GM21381 (cell line): ENCODE results near the gene ANKRD33B.
"Not testable (repeated sequence)": the region's sequence is repeated elsewhere in the genome, so short reads cannot be mapped to it uniquely, and the experiment has no call there.

Experiments used
- ATAC-seq: cut with Tn5 transposase; IDR thresholded peaks from one replicate; pipeline ENCODE4 v1.9.1; 2021; ENCODE audit warnings: mild to moderate bottlenecking, moderate library complexity; ENCODE audit not compliant: unreplicated experiment

ANKRD33B gene

DNA sequence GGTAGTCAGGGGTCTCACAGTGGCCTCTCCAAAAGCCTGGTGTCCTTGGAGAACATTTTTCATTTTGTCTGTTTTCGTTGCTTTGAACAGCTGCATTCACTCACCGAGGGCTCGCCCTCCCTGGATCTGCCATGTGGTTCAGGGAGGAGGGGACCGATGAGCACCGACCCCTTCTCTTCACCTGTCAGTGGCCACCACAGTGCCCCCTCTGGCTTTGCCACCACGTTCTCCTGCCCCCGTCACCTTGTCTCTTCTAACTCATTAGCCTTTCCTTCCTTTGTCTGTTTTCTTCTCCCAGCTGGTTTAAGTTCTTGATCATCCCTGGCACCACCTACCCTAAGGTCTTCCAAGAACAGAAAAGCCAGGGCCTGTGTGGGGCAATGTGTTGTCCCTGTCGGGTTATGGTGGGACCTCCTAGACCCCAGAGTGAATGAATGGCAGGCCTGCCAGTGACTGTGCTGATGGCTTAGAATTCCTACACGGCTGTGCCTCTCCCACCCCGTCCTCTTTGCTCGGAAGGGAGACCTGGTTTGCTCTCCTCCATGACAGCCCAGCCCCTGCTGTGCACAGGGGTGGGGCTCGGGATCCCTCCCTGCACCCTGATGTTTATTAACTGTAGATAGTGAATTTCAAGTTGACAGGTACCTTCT lies 90.0 kb downstream of the ANKRD33B start:
- ATAC-seq, result no peak

DNA sequence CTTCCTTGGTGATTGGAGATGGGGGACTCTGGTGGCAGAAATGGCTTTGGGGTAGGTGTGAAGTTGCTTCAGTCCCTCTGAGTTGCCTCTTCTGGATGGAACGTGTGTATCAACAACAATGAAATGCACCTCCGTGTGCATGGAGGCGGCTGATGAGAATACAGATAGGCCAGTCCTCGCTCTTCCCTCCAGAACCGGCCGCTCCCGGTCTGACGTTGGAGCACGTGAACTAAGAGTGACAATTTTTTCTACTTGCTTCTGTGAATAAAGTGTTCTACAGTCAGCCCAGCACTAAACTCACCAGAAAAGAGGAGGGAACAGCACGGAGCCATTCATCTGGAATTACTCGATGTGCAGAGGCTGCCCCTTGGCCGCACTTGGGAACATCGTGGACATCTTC lies 90.7 kb downstream of the ANKRD33B start:
- no peak for ATAC-seq

DNA sequence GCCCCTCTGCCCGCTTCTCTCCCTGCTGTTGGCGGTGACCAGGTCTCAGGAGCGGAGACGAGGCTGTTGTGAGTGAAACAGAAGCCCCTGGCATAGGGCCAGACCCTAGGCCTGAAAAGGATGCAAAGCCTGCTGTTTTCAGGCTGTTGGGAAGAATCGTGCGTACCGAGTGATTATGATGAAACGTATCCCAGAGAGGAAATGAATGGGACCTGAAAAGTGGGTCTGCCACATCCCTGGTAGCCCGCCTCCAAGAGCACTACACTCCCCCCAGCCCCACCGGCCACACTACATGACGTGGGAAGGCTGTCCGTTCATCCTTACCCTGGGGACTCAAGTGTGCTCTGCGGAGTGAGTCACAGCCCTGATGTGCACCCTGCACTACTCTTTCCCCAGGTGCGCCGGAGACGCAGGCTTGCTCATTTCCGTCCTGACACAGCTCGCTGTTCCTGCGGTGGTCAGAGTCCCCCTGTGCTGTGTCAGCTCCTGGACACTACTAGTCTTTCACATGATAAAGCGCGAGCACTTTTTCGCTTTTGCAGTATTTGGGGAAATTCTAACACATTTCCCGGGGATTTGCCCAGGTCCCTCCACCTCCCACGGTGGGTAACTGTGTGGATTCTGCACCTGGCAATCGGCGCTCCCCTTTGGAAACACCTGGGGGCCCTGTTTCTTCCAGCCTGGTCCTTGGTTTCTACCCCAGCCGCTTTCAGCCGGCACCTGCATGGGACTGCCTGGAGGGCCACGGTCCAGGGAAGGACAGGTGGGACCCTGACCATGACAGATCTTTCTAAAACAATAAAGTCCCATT lies 91.5 kb downstream of the ANKRD33B start:
- ATAC-seq, result no peak

DNA sequence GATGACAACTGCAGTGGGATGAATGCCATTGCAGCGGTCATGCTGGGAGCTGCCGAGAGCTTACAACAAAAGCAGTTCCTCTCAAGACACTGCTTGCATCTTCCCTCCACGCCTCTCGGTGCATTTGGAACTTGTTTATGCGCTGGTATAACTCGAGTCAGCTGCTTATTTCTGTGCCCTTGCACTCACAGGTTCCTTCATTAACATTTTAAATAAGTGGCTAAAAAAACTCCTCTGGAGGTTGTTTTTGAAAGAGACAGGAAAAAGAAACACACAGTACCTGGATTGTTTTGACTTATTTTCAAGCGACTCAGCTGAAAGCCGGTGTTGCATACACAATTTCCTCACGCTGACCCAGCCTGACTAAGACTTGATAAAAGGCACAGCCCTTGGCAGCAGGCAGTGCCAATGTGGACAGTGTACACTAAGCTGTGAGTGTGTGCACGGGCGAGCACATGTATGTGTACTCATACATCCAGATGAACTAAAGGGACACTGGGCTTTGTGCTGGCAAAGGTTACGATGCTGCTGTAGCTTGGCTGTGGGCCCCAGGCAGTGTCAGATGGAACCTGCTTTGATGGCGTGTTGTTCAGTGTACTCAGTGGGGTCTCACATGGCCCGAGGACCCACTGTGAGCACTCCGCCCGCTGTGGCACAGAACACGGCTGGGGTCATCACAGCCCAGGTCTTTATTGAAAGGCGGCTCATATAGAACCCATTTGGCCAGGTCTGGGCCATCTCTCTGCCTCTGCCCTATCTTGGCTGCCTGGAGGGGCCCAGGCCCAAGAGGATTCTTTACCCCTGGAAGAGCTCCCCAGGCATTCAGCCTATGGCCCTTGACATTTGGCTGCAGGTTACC lies 92.3 kb downstream of the ANKRD33B start:
- no peak for ATAC-seq

DNA sequence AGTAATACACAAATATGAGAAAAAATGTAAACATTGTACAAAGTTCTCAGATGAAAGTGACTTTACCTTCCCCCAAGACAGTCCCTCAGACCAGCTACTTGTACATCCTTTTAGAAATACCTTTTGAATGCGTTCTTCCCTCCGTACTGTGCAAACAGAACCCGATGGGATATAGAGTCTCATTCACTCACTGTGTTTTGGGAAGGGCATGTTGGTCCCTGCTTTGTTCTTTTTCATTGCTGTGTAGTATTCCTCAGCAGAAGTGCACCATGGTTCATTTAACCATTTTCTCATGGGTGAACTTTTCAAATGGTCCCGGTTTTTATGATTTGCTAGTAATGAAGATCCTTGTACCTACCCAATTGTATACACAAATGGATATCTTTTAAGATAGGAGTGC lies 94.4 kb downstream of the ANKRD33B start:
- ATAC-seq, result no peak

DNA sequence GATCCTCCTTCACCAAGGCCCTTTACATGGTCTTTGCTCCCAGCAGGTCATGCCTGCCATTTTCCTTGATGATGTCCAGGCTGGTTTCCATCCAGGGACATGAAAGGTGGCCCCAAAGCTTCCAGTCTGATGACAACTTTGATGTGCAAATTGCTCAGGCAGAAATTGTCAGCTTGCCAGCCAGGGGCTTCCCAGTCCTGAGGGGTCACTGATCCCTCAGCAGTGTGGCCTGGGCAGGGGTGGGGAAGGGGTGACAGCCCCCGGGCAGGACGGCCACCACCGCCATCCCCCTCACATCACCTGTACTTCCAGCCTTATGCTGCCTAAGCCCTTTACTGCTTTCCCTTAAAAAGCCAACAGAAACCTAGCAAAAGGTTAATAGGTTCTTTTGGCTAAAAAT lies 96.3 kb downstream of the ANKRD33B start:
- no peak for ATAC-seq

DNA sequence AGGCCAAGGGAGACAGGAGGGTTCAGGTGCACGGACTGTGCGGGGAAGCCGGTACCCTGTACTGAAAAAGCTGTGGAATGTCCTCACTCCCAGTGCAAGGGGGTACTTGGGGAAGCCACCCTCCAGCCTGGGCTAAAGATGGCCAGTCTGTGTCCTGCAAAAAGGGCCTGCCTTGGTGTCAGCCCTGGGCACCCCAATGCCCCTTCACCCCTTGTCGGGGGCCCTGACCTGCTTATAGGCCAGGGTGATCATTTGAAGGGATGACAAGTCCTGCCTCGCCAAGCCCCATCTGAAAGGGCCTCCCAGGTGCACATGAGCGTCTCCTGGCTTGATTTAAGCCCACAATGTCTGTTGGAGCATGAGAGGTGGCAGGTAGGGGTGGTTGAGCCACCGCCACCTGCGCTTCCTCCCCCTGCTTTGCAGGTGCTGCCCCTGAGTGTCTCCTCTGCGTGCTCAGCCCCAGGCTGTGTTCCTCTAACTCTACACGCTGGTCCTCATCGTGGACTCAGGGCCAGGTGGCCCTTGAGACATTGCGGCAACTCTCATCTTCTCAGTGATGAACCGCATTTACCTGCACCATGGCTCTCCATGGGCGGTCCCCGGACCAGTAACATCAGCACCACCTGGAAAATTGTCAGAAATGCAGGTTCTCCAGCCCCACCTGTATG lies 97.0 kb downstream of the ANKRD33B start:
- no peak for ATAC-seq

DNA sequence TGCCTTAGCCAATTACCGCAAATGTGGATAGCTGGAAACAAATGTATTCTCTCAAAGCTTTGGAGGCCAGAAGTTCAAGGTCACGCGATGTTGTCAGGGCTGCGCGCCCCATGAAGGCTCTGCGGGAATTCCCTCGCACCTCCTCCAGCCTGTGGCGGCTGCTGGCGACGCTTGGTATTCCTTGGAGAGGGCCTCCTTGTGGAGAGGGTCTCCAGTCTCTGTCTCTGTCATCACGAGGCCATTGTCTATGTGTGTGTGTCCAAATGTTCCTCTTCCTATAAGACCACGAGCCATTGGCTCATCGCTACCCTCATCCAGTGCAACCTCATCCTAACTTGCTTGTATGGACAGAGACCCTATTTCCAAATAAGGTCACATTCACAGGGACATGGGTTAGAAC lies 97.5 kb downstream of the ANKRD33B start:
- no peak for ATAC-seq

DNA sequence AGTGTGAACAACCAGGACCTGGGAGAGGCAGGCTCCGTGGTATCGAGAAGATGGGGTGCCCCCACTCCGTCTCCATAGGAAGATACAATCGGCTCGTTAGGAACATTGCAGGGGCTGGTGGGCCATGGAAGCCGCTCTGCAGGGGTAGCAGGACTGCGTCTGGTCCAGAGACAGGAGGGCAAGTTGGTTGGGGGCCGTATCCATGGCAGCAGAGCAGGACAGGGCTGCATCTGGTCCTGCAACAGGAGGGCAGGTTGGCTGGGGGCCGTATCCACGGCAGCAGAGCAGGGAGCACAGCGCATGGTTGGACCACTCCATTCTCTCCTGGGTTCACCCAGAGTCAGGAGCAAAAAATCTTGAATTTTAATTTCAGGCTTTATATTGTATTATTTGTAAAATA lies 98.2 kb downstream of the ANKRD33B start:
- no peak for ATAC-seq

DNA sequence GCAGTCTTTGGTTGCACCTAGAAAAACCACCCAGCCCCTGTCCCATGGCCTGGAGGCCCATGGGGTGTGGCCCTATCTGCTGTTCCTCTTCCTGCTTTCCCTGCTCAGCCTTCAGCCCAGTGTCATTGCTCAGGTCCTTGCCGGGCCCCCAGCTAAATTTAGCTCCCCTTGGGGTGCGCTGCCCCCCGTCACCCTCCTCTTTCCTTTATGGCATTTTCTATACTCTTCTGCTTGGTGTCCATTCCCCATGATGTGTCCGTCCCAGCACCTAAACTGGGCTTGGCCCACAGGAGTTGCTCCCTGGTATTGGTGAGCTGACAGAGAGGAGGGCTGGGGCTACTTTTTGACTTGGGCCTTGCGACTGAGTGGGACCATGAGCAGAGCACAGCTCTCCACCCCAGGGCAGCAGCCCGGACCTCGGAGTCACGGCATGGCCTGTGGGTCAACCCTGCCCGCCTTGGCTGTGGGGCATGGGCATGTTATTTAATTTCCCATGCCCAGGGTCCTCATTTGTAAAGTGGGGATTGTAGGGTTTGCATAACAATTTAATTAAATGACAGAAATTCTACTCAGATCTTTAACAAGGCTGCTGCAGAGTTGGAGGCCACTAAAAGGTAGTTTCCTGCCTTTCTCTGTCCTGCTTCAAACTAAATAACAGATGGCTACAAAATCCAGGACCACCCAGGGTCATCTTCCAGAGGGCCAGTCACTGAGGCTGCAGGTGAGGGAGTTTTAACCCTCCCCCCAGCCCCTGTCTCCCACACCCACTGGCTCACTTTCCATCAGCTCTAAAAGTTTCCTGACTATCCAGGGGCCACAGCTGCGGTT lies 99.0 kb downstream of the ANKRD33B start:
- no peak for ATAC-seq

DNA sequence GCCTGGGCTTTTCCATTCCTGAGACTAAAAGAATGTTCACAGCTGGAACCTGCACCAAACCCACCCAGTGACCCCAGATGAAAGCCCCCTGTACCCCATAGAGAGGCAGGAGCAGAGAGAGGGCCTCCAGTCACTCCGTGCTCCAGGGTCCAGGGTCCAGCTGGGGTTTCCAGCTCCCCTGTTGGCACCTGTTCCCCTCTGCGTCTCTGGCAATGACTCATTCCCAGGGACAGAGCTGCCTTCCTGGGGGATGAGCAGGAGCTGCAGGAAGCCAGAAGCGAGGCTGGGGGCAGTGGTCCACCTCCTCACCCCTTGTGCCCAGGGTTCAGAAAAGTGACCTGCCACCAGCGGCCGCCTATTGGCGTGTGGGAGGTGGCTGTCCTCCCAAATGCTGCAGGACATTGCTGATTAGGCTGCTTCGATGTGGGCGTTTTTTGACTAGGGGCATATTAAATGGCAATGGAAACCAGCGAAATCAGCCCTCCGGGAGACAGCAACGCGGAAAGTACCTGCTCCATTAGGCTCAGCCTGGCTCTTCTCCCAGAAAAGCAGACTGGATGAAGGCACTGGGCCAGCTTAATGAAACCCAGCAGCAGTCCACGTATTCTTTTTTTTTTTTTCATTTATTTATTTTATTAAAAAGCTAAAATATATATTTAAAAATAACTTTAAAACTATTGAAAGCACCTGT lies 99.8 kb downstream of the ANKRD33B start:
- no peak for ATAC-seq

DNA sequence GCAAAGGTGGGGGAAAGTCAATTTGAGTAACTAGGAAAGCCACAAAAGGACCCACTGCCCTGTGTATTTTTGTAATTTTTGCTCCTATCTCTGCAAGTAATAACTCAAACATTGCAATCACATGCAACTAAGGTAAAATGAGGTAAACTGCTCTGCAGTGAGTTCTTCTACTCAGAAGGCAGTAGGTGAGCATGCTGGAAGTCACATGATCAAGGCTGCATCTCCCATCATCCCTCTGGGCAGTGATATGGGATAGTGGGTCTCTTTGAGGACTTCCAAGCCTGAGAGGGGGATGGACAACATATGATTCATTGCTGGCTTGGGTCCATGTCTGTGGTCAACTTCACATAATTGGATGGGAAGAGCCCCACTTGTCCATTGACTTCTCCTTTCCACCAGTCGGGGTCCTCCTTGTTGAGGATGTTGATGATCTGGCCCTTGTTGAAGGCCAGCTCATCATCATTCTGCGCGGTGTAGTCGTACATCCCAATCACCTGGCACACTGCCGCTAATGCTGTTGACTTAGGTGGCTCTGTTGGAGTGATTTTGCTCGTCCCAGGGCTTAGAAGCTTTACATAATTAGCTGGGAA lies 100.4 kb downstream of the ANKRD33B start:
- ATAC-seq, result not testable (repeated sequence)

DNA sequence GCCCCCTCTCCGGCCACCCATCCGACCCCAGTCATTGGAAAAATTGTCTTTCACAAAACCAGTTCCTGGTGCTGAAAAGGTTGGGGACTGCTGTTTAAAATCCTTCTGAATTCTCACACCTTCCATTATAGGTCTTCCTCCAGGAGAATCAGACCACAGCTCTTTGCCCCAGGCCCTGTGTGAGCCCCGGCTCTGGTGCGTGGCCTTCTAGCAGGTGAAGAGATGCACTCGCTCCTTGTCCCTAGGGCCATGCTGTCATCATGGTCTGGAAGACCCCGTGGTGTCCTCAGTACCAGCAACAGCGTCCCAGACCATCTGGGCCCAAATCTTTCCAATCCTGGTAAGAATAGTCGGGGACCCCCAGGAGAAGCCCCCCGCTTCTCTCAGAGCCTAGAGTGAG lies 101.9 kb downstream of the ANKRD33B start:
- ATAC-seq, result no peak

DNA sequence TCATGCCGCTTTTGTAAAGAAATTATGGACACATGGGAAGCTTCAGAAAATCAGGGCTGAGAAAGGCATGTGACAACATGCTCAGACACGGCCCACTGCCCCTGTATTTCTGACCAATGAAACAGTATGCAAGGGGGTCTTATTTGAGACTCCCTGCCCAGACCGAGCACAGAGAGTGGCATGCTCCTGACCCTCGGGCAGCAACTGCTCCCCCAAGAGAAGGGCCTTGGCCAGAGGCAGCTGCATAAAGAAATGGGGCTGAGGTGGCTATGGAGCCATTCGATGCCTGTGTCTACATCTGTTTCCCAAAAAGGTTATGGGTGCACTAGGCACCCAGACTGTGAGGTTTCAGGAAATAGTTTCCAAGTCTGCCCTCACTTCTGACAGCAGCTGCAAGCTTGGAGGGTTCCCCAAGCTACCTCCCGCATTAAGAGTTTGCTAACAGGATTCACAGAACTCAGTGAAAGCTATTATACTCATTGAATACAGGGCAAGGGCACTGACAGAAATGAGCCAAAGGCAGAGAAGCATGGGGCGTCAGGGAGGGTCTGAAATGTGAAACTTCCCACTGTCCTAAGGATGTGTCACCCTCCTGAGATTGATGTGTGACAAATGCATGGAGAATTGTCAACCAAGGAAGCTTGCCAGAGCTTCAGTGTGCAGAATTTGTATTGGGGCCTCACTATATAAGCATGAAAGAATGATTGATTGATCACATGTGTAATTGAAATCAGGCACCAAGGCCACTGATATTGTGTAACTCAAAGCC lies 102.8 kb downstream of the ANKRD33B start:
- ATAC-seq, result no peak

DNA sequence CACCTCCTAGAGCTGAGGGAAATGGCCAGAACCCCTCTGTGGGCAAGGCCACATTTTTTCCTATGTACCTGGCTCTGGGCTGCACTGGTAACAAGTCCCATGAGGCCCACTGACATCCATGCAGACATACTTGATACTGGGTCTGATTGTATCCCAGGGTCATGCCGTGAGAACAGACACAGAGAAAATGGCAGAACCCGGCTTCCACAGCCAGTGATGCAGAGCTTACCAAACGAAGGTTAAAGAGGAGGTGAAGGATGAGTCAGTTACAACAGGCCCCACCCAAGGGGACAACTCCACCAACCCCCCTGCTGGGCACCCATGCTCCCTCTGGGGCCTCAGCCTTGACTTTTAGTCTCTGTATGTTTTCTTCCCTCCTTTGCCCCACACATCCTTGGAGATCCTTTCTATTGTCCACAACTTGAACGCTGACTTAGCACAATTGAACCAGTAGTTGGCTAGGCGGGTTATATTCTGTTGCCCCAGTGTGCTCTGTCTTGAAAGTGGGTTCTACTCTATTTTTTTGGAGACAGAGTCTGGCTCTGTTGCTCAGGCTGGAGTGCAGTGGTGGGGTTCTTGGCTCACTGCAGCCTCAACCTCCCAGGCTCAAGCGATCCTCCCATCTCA lies 103.7 kb downstream of the ANKRD33B start:
- ATAC-seq, result no peak

DNA sequence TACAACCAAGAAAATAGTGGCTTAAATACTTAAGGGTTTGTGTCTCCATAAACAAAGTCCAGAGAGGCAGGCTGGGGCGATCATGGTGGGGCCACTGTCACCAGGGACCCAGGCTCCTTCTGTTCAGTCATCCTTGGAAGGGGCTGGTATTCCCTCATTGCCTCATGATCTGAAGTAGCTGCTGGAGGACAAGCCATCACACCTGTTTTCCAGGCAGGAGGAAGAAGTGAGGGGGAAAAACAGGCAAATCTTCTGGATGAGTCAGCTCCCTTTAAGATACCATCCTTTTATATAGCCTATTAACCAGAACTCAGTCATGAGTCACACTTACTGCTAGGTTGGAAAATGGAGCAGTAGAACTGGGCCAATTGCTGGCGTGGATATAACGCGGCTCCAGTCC lies 104.8 kb downstream of the ANKRD33B start:
- ATAC-seq, result no peak

DNA sequence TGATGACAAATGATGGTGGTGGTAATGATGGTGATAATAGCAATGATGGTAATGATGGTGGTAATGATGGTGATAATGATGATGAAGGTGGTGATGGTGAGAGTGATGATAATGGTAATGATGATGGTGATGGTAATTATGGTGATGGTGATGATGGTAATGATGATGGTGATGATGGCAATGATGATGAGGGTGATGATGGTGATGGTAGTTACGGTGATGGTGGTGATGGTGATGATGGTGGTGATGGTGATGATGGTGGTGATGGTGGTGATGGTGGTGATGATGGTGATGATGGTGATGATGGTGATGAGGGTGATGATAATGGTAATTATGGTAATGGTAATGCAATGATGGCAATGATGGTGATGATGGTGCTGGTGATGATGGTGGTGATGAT lies 106.1 kb downstream of the ANKRD33B start:
- ATAC-seq, result no peak
